Tibial nerve (tissue), 4 donors: ENCODE measurements around the gene AOAH. TPM values are rescaled to one million over a fixed set of nuclear protein-coding genes. Genes with fewer than 3 reads are reported as not detected.

Experiments
- DNase-seq, 2 donors: peaks; one replicate each; pipeline ENCODE4 v3.0.0-alpha.2; 2019; ENCODE audit warnings: low spot score in 2 of 2
- H3K27ac ChIP-seq, 4 donors: fragments of 200-600 bp; sonication (generic) in 3 of 4; one replicate each; pipeline ENCODE4 v1.5.1; 2017 to 2019; ENCODE audit warnings: mild to moderate bottlenecking in 1 of 4
- H3K27me3 ChIP-seq, 2 donors: fragments of 200-600 bp; sonication (generic) in 1 of 2; one replicate each; pipeline versions ENCODE4 v1.5.1 to v1.6.0; 2017 to 2019
- H3K36me3 ChIP-seq, 3 donors: fragments of 200-600 bp; sonication (generic); one replicate each; pipeline ENCODE4 v1.5.1; 2018 to 2019
- H3K4me1 ChIP-seq, 4 donors: fragments of 200-600 bp; sonication (generic) in 3 of 4; one replicate each; pipeline ENCODE4 v1.5.1; 2017 to 2019
- H3K4me3 ChIP-seq, 4 donors: fragments of 200-600 bp; sonication (generic) in 3 of 4; one replicate each; pipeline ENCODE4 v1.5.1; 2017 to 2019; ENCODE audit warnings: mild to moderate bottlenecking in 1 of 4, moderate library complexity in 1 of 4
- H3K9me3 ChIP-seq, 4 donors: fragments of 200-600 bp; sonication (generic) in 3 of 4; one replicate each; pipeline ENCODE4 v1.5.1; 2017 to 2019
- EP300 ChIP-seq, 2 donors: sonication (generic); formaldehyde crosslinking; IDR thresholded peaks; one replicate each; pipeline ENCODE4 v1.6.1; 2017; ENCODE audit warnings: antibody characterized with exemption in 2 of 2, mild to moderate bottlenecking in 1 of 2
- POLR2A ChIP-seq, 2 donors: fragments of 450-650 bp; IDR thresholded peaks; one replicate each; pipeline ENCODE4 v1.6.1; 2017; ENCODE audit warnings: antibody characterized with exemption in 2 of 2, mild to moderate bottlenecking in 2 of 2, moderate library complexity in 2 of 2
- WGBS, 2 donors: methylation state at CpG; one replicate each; pipeline ENCODE4 v1.1.5; 2018; 5-methylcytosine and 5-hydroxymethylcytosine counted together
- total RNA-seq, 4 donors: library from RNA; depleted of rRNA; stranded (reverse); fragments of >200 nt; gene quantifications; one replicate each; pipeline ENCODE4 v1.1.0, GENCODE V29; 2016
- TF ChIP-seq, protein P1 (sequence below), 5 experiments: fragments of 200-600 bp in 3 of 5; fragments of 450-650 bp in 2 of 5; sonication (generic) in 3 of 5; IDR thresholded peaks; one replicate each; pipeline ENCODE4 v1.5.1; 2016 to 2019; ENCODE audit warnings: antibody characterized with exemption in 5 of 5, mild to moderate bottlenecking in 3 of 5, moderate library complexity in 2 of 5

The AOAH gene
- total RNA-seq, 4 donors from 2014 or later = 7.5 to 17.8 (median 9.1) TPM

- 68 to 78% methylated on average over 5 of the region's 5 CpGs for WGBS, 2 donors
- H3K9me3 ChIP-seq = no peaks in the 10 kb centered on the region
- TF ChIP-seq, protein P1, sequence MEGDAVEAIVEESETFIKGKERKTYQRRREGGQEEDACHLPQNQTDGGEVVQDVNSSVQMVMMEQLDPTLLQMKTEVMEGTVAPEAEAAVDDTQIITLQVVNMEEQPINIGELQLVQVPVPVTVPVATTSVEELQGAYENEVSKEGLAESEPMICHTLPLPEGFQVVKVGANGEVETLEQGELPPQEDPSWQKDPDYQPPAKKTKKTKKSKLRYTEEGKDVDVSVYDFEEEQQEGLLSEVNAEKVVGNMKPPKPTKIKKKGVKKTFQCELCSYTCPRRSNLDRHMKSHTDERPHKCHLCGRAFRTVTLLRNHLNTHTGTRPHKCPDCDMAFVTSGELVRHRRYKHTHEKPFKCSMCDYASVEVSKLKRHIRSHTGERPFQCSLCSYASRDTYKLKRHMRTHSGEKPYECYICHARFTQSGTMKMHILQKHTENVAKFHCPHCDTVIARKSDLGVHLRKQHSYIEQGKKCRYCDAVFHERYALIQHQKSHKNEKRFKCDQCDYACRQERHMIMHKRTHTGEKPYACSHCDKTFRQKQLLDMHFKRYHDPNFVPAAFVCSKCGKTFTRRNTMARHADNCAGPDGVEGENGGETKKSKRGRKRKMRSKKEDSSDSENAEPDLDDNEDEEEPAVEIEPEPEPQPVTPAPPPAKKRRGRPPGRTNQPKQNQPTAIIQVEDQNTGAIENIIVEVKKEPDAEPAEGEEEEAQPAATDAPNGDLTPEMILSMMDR (IDR thresholded peaks at IDR 0.05) = no peak
- no peak for TF ChIP-seq POLR2A (IDR thresholded peaks at IDR 0.05)
- TF ChIP-seq EP300 (IDR thresholded peaks at IDR 0.05) = no peak
- no peak overlapping the region for H3K27ac ChIP-seq
- no peaks in the 10 kb centered on the region for H3K27me3 ChIP-seq
- no peaks in the 10 kb centered on the region for H3K4me1 ChIP-seq
- no peak for DNase-seq
- H3K36me3 ChIP-seq = no peaks in the 10 kb centered on the region
- no peak overlapping the region for H3K4me3 ChIP-seq
Measured at GRCh38 chr7:36692456-36692855, 31.8 kb downstream of the AOAH start.

GRCh38 chr7:36691983-36692382, 32.3 kb downstream of the AOAH start:
- no peaks in the 10 kb centered on the region for H3K27me3 ChIP-seq
- H3K36me3 ChIP-seq = no peaks in the 10 kb centered on the region
- H3K9me3 ChIP-seq = no peaks in the 10 kb centered on the region
- no peak for DNase-seq
- 69 to 81% methylated on average over 4 of the region's 4 CpGs for WGBS, 2 donors
- TF ChIP-seq EP300 (IDR thresholded peaks at IDR 0.05) = no peak
- TF ChIP-seq POLR2A (IDR thresholded peaks at IDR 0.05) = no peak
- TF ChIP-seq, protein P1 (IDR thresholded peaks at IDR 0.05) = no peak
- H3K27ac ChIP-seq = no peak overlapping the region
- no peaks in the 10 kb centered on the region for H3K4me1 ChIP-seq
- no peak overlapping the region for H3K4me3 ChIP-seq

DNA sequence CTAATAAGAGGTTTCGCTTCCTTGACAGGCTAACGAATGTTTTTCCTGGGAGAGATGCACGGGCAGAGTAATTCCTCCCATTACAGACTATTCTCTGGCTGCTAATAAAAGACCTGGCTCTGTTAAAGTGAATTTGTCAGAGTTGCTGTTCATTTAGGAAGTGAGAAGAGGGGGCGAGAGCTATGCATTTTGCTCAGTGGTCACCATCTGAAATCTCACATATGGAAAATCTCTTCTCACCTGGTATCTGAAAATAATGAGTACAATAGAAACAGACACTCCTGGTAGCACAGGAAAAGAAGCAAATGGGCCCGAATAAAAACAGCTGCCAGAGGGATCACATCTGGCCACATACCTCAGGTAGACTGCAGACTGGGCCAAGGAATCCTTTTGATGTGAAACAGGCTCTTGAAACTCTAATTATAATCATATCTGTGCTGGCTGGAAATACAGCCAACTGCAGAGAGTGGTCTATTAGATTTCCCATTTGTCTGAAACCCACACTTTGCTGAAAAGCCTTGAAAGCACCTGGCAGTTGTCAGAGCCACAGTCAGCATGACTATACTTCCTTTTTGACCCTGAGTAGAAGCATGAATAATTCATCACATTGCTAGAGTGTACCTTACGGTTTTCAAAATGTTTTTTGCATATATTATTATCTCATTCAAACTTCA, 33.6 kb downstream of the AOAH start:
- Histone ChIP-seq H3K4me3 (no peak overlapping the region), H3K4me1 (no peaks in the 10 kb centered on the region), H3K36me3 (no peaks in the 10 kb centered on the region), H3K27me3 (no peaks in the 10 kb centered on the region), H3K27ac (no peak overlapping the region), H3K9me3 (no peaks in the 10 kb centered on the region)
- 59 to 66% methylated on average over 6 of the region's 6 CpGs for WGBS, 2 donors
- TF ChIP-seq POLR2A (IDR thresholded peaks at IDR 0.05) (no peak), EP300 (IDR thresholded peaks at IDR 0.05) (no peak)
- TF ChIP-seq, protein P1 (IDR thresholded peaks at IDR 0.05) = no peak
- DNase-seq = no peak

DNA sequence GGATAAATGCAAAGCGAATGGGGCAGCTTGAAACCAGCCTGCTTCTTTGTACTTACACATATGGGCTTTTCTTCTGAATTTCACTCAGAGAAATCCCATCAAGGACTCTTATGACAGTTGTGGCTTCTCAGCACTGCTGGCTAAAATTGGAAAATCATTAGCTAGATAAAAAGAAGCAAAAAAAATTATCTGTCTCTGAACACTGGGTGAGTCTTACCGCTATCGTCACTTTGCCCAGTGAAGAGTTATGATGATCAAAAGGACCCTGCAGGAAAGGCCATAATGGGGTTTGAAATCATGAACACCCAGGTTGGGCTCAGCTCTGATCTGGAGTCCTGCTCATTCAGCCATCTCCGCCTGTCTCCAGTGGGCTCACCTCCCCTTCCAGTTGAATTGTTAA, 34.3 kb downstream of the AOAH start:
- Histone ChIP-seq H3K27ac (no peak overlapping the region), H3K4me1 (no peaks in the 10 kb centered on the region), H3K36me3 (no peaks in the 10 kb centered on the region), H3K4me3 (no peak overlapping the region), H3K9me3 (no peaks in the 10 kb centered on the region), H3K27me3 (no peaks in the 10 kb centered on the region)
- DNase-seq = no peak
- TF ChIP-seq, protein P1 (IDR thresholded peaks at IDR 0.05) = no peak
- TF ChIP-seq POLR2A (IDR thresholded peaks at IDR 0.05) (no peak), EP300 (IDR thresholded peaks at IDR 0.05) (no peak)
- WGBS, 2 donors = 89 to 92% methylated on average over 4 of the region's 4 CpGs

DNA sequence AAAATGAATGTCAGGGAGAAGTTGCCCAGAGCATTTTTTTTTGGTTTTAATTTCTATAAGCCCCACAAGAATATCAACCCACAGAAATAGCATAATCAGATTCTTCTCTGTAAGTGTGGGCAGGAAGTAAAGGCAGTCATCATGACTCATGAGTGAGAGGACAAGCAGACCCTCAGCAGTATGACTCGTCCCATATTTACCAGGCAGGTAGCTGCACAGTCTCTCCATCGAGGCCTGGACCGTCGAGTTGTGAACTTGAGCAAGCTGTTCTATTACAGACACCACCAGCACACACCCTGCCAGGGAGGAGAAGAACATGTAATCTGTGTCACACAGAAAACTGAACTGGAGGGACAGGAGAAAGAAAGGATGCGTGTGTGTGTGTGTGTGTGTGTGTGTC, 37.8 kb downstream of the AOAH start:
- no peaks in the 10 kb centered on the region for H3K27me3 ChIP-seq
- H3K4me1 ChIP-seq = no peaks in the 10 kb centered on the region
- H3K9me3 ChIP-seq = no peaks in the 10 kb centered on the region
- H3K36me3 ChIP-seq = no peaks in the 10 kb centered on the region
- DNase-seq = no peak
- WGBS, 2 donors = 77 to 83% methylated on average over 5 of the region's 5 CpGs
- no peak overlapping the region for H3K27ac ChIP-seq
- no peak overlapping the region for H3K4me3 ChIP-seq
- TF ChIP-seq POLR2A (IDR thresholded peaks at IDR 0.05) (no peak), EP300 (IDR thresholded peaks at IDR 0.05) (no peak)
- TF ChIP-seq, protein P1 (IDR thresholded peaks at IDR 0.05) = no peak
